ENCODE data around the gene PAM. TPM values are rescaled to one million over a fixed set of nuclear protein-coding genes. Genes with fewer than 3 reads are reported as not detected.
A peak's percentile ranks its signal among the peaks of the same experiment; 100 is the strongest.

The PAM gene
- total RNA-seq, 2 donors from 2014 or later = 32.9 to 38.2 TPM

DNA sequence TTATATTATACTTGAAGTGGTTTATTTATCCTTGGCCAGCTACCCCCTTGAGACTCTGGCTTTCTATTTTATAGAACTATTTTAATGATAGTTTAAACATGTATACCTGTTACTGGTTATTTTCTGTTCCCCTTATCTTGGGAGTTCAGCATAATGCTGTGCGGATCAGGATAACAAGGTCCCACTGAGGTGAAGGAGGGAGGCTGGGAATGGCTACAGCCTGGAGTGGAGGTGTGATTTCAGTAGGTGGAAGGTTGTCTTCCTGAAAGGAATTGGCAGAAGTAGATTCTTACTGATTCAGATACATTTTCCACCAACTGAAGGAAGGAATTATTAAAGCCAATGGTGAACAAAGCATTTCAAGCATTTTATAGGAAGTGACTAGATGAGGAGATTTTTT, 38.9 kb downstream of the PAM start:
- Mint-ChIP-seq H3K27ac (no peak overlapping the region), H3K27me3 (ENCODE audit: insufficient read depth) (no peaks in the 10 kb centered on the region), H3K4me1 (peaks cover 44% of the 10 kb centered on the region), H3K4me3 (no peak overlapping the region), H3K9me3 (no peaks in the 10 kb centered on the region), H3K36me3 (ENCODE audit: low read depth) (no peaks in the 10 kb centered on the region)
- H3K9ac ChIP-seq (ENCODE audit: extremely low read depth, low read length, poor library complexity, severe bottlenecking) = no peak overlapping the region
- H3K4me3 ChIP-seq (ENCODE audit: low read length) = no peak overlapping the region
- H3K4me1 ChIP-seq (ENCODE audit: control insufficient read depth, insufficient read depth, low read length) = peaks cover 6% of the 10 kb centered on the region
- H3K36me3 ChIP-seq (ENCODE audit: control insufficient read depth, insufficient read depth, low read length) = no peaks in the 10 kb centered on the region
- no peaks in the 10 kb centered on the region for H3K9me3 ChIP-seq (ENCODE audit: control insufficient read depth, low read length)
- 72% methylated on average over 1 of the region's 1 CpG; no CpG with 5 or more reads in 1 of the 2 experiments for WGBS, 2 experiments (ENCODE audit: insufficient coverage in 1 of 2, insufficient read length in 1 of 2)
- no peak overlapping the region for H3K27ac ChIP-seq (ENCODE audit: low read depth, low read length)
- TF ChIP-seq, protein P1, sequence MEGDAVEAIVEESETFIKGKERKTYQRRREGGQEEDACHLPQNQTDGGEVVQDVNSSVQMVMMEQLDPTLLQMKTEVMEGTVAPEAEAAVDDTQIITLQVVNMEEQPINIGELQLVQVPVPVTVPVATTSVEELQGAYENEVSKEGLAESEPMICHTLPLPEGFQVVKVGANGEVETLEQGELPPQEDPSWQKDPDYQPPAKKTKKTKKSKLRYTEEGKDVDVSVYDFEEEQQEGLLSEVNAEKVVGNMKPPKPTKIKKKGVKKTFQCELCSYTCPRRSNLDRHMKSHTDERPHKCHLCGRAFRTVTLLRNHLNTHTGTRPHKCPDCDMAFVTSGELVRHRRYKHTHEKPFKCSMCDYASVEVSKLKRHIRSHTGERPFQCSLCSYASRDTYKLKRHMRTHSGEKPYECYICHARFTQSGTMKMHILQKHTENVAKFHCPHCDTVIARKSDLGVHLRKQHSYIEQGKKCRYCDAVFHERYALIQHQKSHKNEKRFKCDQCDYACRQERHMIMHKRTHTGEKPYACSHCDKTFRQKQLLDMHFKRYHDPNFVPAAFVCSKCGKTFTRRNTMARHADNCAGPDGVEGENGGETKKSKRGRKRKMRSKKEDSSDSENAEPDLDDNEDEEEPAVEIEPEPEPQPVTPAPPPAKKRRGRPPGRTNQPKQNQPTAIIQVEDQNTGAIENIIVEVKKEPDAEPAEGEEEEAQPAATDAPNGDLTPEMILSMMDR (conservative IDR thresholded peaks at IDR 0.05) = no peak
- DNase-seq = no peak
- no peaks in the 10 kb centered on the region for H3K27me3 ChIP-seq (ENCODE audit: control insufficient read depth, insufficient read depth, low read length, poor library complexity, severe bottlenecking)

DNA sequence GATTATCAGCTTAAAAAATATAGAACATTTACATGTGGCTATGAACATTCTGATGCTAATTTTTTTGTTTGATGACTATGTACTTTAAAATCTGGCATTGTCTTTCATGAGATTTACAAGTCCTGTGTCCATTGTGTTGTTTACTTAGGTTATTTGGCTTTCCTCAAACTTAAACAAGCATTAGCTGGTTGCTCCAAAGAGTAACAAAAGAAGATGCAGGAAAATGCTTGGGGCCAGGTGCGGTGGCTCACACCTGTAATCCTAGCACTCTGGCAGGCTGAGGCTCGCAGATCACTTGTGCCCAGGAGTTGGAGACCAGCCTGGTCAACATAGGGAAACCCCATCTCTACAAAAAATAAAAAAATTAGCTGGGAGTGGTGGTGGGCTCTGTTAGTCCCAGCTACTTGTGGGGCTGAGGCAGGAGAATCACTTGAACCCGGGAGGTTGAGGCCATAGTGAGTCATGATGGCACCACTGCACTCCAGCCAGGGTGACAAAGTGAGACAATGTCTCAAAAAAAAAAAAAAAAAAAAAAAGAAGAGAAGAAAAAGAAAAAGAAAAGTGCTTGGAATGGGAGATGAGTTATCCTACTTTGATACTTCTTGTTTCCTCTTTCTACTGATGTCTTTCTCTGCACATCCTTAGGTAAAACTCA, 39.7 kb downstream of the PAM start:
- H3K4me1 ChIP-seq (ENCODE audit: control insufficient read depth, insufficient read depth, low read length) = peaks cover 6% of the 10 kb centered on the region
- H3K4me1 Mint-ChIP-seq = peaks cover 48% of the 10 kb centered on the region
- no peaks in the 10 kb centered on the region for H3K36me3 Mint-ChIP-seq (ENCODE audit: low read depth)
- no peaks in the 10 kb centered on the region for H3K27me3 Mint-ChIP-seq (ENCODE audit: insufficient read depth)
- DNase-seq = peak; percentile 59
- no peak overlapping the region for H3K4me3 Mint-ChIP-seq
- TF ChIP-seq, protein P1 (conservative IDR thresholded peaks at IDR 0.05) = no peak
- H3K27ac ChIP-seq (ENCODE audit: low read depth, low read length) = no peak overlapping the region
- no peaks in the 10 kb centered on the region for H3K9me3 ChIP-seq (ENCODE audit: control insufficient read depth, low read length)
- H3K27ac Mint-ChIP-seq = peak overlapping the region; percentile 64
- no peaks in the 10 kb centered on the region for H3K9me3 Mint-ChIP-seq
- no peaks in the 10 kb centered on the region for H3K27me3 ChIP-seq (ENCODE audit: control insufficient read depth, insufficient read depth, low read length, poor library complexity, severe bottlenecking)
- H3K36me3 ChIP-seq (ENCODE audit: control insufficient read depth, insufficient read depth, low read length) = no peaks in the 10 kb centered on the region
- no peak overlapping the region for H3K4me3 ChIP-seq (ENCODE audit: low read length)
- H3K9ac ChIP-seq (ENCODE audit: extremely low read depth, low read length, poor library complexity, severe bottlenecking) = no peak overlapping the region
- whole genome bisulfite sequencing, 2 experiments (ENCODE audit: insufficient coverage in 1 of 2, insufficient read length in 1 of 2) = 67 to 77% methylated on average over 1 to 3 of the region's 3 CpGs

DNA sequence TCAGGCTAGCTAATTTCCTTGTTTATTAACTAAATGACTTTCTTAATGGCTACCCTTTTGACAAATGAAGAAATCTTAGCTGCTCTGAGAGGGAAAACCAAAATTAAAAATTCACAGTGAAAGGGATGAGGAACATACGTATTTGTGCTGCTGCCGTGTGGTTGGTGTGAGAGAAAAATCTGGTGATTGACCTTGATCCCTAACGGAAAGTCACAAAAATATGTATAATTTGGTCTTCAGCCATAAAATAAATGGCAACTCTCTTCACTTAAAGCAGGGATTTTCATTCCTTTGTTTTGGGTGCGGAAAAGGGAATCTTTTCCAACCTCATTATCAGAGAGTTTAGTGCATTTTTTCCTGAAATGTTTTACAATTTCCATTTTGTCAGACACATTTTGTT, 40.4 kb downstream of the PAM start:
- Histone ChIP-seq H3K4me3 (ENCODE audit: low read length) (no peak overlapping the region), H3K36me3 (ENCODE audit: control insufficient read depth, insufficient read depth, low read length) (no peaks in the 10 kb centered on the region), H3K9me3 (ENCODE audit: control insufficient read depth, low read length) (no peaks in the 10 kb centered on the region), H3K27ac (ENCODE audit: low read depth, low read length) (no peak overlapping the region), H3K4me1 (ENCODE audit: control insufficient read depth, insufficient read depth, low read length) (peaks cover 10% of the 10 kb centered on the region), H3K27me3 (ENCODE audit: control insufficient read depth, insufficient read depth, low read length, poor library complexity, severe bottlenecking) (no peaks in the 10 kb centered on the region), H3K9ac (ENCODE audit: extremely low read depth, low read length, poor library complexity, severe bottlenecking) (no peak overlapping the region)
- Mint-ChIP-seq H3K36me3 (ENCODE audit: low read depth) (no peaks in the 10 kb centered on the region), H3K4me1 (peaks cover 56% of the 10 kb centered on the region), H3K4me3 (no peak overlapping the region), H3K27me3 (ENCODE audit: insufficient read depth) (no peaks in the 10 kb centered on the region), H3K9me3 (no peaks in the 10 kb centered on the region), H3K27ac (no peak overlapping the region)
- no peak for DNase-seq
- WGBS, 2 experiments (ENCODE audit: insufficient coverage in 1 of 2, insufficient read length in 1 of 2) = 86 to 90% methylated on average over 2 to 4 of the region's 4 CpGs
- TF ChIP-seq, protein P1 (conservative IDR thresholded peaks at IDR 0.05) = no peak
